ENCODE data around the gene CAMTA1. TPM values are rescaled to one million over a fixed set of nuclear protein-coding genes. Genes with fewer than 3 reads are reported as not detected.

Gene CAMTA1
- total RNA-seq, 2 donors from 2014 or later, result 105 to 113 TPM

DNA sequence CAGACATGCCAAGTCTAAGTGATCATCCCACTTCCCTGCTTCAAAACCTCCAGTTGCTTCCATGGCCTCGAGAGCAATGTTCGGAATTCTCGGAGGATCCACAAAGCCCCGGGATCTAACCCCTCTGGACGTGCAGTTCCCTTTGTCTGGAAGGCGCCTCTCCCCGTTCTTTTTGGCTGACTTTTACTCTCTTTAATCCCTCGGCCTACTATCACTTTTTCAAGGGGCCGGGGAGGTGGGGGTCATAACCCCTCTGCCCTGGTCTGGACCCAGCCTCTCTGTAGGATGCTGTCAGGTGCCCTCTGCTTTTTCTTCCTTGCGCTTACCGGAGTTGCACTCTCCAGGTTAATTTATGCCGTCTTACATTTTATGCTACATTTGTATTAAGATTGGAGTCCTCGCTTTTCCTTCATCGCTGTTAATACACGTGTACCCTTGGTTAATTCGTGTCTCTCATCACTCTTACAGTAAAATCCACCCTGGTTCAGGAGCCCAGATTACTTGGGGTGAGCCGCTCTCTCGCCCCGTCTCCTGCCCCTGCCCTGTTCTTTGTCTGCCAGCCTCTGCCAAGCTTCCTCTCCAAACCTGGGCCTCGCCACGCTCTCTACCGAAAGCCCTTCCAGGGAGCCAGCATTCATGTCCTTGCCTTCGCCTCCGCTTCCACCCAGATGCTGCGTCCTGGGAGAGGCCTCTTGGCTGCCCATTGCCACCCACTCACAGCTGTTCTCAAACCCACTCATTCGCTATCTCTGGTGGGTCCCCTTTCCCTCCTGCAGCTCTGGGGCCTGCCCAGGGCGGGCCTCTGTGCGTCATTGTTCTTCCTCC is 448.6 kb downstream of the CAMTA1 start:
- no peaks in the 10 kb centered on the region for H3K27me3 ChIP-seq (replicated peaks; ENCODE audit: insufficient read depth)
- no peaks in the 10 kb centered on the region for H3K4me1 ChIP-seq (ENCODE audit: control insufficient read depth in 1 of 2, low read depth in 2 of 2)
- no peaks in the 10 kb centered on the region for H3K9me3 ChIP-seq
- H3K4me3 ChIP-seq, result no peak overlapping the region
- no peak for DNase-seq (ENCODE audit: low spot score)
- no peak for TF ChIP-seq CTCF (IDR thresholded peaks at IDR 0.05)
- no peak overlapping the region for H3K27ac ChIP-seq
- H3K36me3 ChIP-seq, result no peaks in the 10 kb centered on the region
- ATAC-seq (ENCODE audit: insufficient number of reproducible peaks, low FRiP score, low read depth), result no peak

GRCh38 chr1:7234471-7234755 is 449.2 kb downstream of the CAMTA1 start:
- no peak for DNase-seq (ENCODE audit: low spot score)
- Histone ChIP-seq H3K9me3 (no peaks in the 10 kb centered on the region), H3K36me3 (no peaks in the 10 kb centered on the region), H3K4me3 (no peak overlapping the region), H3K27me3 (replicated peaks; ENCODE audit: insufficient read depth) (no peaks in the 10 kb centered on the region), H3K27ac (no peak overlapping the region), H3K4me1 (ENCODE audit: control insufficient read depth in 1 of 2, low read depth in 2 of 2) (no peaks in the 10 kb centered on the region)
- no peak for TF ChIP-seq CTCF (IDR thresholded peaks at IDR 0.05)
- no peak for ATAC-seq (ENCODE audit: insufficient number of reproducible peaks, low FRiP score, low read depth)

GRCh38 chr1:7235871-7236517 is 450.7 kb downstream of the CAMTA1 start:
- no peaks in the 10 kb centered on the region for H3K36me3 ChIP-seq
- H3K27me3 ChIP-seq (replicated peaks; ENCODE audit: insufficient read depth), result no peaks in the 10 kb centered on the region
- no peak overlapping the region for H3K4me3 ChIP-seq
- H3K4me1 ChIP-seq (ENCODE audit: control insufficient read depth in 1 of 2, low read depth in 2 of 2), result no peaks in the 10 kb centered on the region
- ATAC-seq (ENCODE audit: insufficient number of reproducible peaks, low FRiP score, low read depth) (no peak), DNase-seq (ENCODE audit: low spot score) (no peak)
- TF ChIP-seq CTCF (IDR thresholded peaks at IDR 0.05), result no peak
- H3K27ac ChIP-seq, result no peak overlapping the region
- no peaks in the 10 kb centered on the region for H3K9me3 ChIP-seq

- H3K4me3 ChIP-seq, result no peak overlapping the region
- no peak for TF ChIP-seq CTCF (IDR thresholded peaks at IDR 0.05)
- ATAC-seq (ENCODE audit: insufficient number of reproducible peaks, low FRiP score, low read depth) (no peak), DNase-seq (ENCODE audit: low spot score) (no peak)
- no peak overlapping the region for H3K27ac ChIP-seq
- no peaks in the 10 kb centered on the region for H3K36me3 ChIP-seq
- H3K9me3 ChIP-seq, result no peaks in the 10 kb centered on the region
- no peaks in the 10 kb centered on the region for H3K4me1 ChIP-seq (ENCODE audit: control insufficient read depth in 1 of 2, low read depth in 2 of 2)
- H3K27me3 ChIP-seq (replicated peaks; ENCODE audit: insufficient read depth), result no peaks in the 10 kb centered on the region
These were observed 451.7 kb downstream of the CAMTA1 start for GRCh38 chr1:7236844-7237515.

GRCh38 chr1:7247158-7247557 is 461.9 kb downstream of the CAMTA1 start:
- Histone ChIP-seq H3K36me3 (no peaks in the 10 kb centered on the region), H3K4me3 (no peak overlapping the region), H3K27me3 (replicated peaks; ENCODE audit: insufficient read depth) (no peaks in the 10 kb centered on the region), H3K9me3 (no peaks in the 10 kb centered on the region), H3K27ac (no peak overlapping the region), H3K4me1 (ENCODE audit: control insufficient read depth in 1 of 2, low read depth in 2 of 2) (no peaks in the 10 kb centered on the region)
- TF ChIP-seq CTCF (IDR thresholded peaks at IDR 0.05), result no peak
- ATAC-seq (ENCODE audit: insufficient number of reproducible peaks, low FRiP score, low read depth) (no peak), DNase-seq (ENCODE audit: low spot score) (no peak)
